SU-DHL-6 (cell line): ENCODE results near the gene SMTNL1.

Experiments used
- H2AFZ ChIP-seq: fragments of 200-600 bp; sonication (generic); 2 replicates; pipeline ENCODE4 v1.6.1; 2014; ENCODE audit warnings: low read depth, mild to moderate bottlenecking, moderate library complexity, mixed read lengths, antibody characterized with exemption, low read length; ENCODE audit not compliant: severe bottlenecking
- H3F3A ChIP-seq: fragments of 200-600 bp; shearing (Covaris generic); 2 replicates; pipeline ENCODE4 v1.6.0; 2016; ENCODE audit warnings: antibody characterized with exemption, mild to moderate bottlenecking; ENCODE audit not compliant: insufficient read depth
- H3K27ac ChIP-seq: fragments of 200-600 bp; sonication (generic); 2 replicates; pipeline ENCODE4 v1.5.1; 2016; ENCODE audit warnings: low read depth, mild to moderate bottlenecking, low read length, moderate library complexity, mixed read lengths
- H3K27me3 ChIP-seq: fragments of 200-600 bp; sonication (generic), shearing (Covaris generic); 2 replicates; pipeline ENCODE4 v1.6.0; 2014; ENCODE audit warnings: mild to moderate bottlenecking, low read length
- H3K36me3 ChIP-seq: fragments of 200-600 bp; sonication (generic); 2 replicates; pipeline ENCODE4 v1.6.1; 2014; ENCODE audit warnings: mild to moderate bottlenecking, low read length, mixed read lengths
- H3K4me2 ChIP-seq: fragments of 300-600, 200-600 bp; shearing (Covaris generic), sonication (generic); 2 replicates; pipeline ENCODE4 v1.6.0; 2014; ENCODE audit warnings: low read length, low read depth, mild to moderate bottlenecking; ENCODE audit not compliant: poor library complexity, severe bottlenecking
- H3K4me3 ChIP-seq: fragments of 200-600 bp; sonication (generic); 2 replicates; pipeline ENCODE4 v1.5.1; 2014; ENCODE audit warnings: antibody characterized with exemption, low read length, mild to moderate bottlenecking, mixed read lengths; ENCODE audit not compliant: insufficient read depth, poor library complexity, severe bottlenecking
- H3K79me2 ChIP-seq: fragments of 200-600 bp; sonication (generic); 2 replicates; pipeline ENCODE4 v1.6.1; 2014; ENCODE audit warnings: mild to moderate bottlenecking, low read length, moderate library complexity; ENCODE audit not compliant: insufficient read depth
- H3K9ac ChIP-seq: fragments of 200-600 bp; sonication (generic); 2 replicates; pipeline ENCODE4 v1.7.0; 2014; ENCODE audit warnings: mild to moderate bottlenecking, low read length
- H3K9me2 ChIP-seq: fragments of 200-600 bp; sonication (generic); replicated peaks from 2 replicates; pipeline ENCODE4 v1.6.1; 2014; ENCODE audit warnings: low read length; ENCODE audit not compliant: insufficient read depth
- H3K9me3 ChIP-seq: fragments of 200-600 bp; sonication (generic); 2 replicates; pipeline ENCODE4 v1.6.1; 2014; ENCODE audit warnings: low read length, mixed read lengths; ENCODE audit not compliant: insufficient read depth
- H4K20me1 ChIP-seq: fragments of 200-600 bp; sonication (generic); 2 replicates; pipeline ENCODE4 v1.6.1; 2014; ENCODE audit warnings: low read depth, mild to moderate bottlenecking, antibody characterized with exemption, low read length, moderate library complexity, mixed read lengths
- CTCF ChIP-seq: fragments of 200-600 bp; sonication (generic); IDR thresholded peaks from one replicate; pipeline ENCODE4 v1.5.1; 2017; ENCODE audit warnings: antibody characterized with exemption, mild to moderate bottlenecking, low read length, moderate library complexity; ENCODE audit not compliant: insufficient read depth, poor library complexity, severe bottlenecking
- EZH2phosphoT487 ChIP-seq: fragments of 200-600 bp; sonication (generic), shearing (Covaris generic); conservative IDR thresholded peaks from 2 replicates; pipeline ENCODE4 v1.6.1; 2018; ENCODE audit warnings: mild to moderate bottlenecking, antibody characterized with exemption, low read length, moderate library complexity, mixed read lengths

Gene SMTNL1

DNA sequence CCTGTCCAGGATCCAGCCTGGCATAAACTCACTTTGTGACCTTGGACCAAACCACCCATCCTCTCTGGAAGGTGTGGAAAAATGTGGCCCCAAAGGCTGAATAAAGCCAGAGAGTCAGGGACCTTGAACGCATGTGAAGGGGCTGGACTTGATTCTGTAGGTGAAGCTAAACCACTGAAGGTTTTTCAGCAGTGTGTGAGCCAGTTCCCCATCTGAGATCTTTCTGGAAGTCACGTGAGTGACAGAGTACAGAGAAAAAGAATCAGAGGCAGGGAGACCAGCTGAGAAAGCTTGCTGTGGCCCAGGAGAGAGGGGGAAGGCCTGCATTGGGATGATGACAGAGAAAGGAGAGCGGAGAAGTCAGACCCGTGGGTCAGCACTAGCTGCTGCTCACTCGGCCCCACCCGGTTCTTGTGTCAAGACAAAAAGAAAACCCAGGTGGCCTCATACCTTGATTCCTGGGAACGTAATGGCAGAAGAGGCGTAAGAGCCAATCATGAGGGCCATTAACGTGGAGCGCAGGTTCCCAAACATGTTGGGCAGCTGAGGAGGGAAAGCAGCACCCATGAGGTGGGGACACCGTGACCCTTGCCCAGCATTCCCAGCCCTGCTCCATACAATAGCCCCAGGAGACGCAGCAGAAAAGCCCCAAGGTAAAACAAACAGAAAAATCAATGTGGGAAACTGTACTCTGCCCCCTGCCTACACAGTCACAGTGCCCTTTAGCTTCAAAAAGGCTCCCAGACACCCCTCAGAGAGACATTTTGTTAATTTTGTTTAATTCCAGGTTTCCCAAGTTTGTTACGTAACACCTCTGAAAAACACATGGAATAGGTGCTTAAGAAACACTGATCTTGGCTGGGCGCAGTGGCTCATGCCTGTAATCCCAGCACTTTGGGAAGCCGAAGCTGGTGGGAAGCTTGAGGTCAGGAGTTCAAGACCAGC lies 39.8 kb upstream of the SMTNL1 start:
- no peaks in the 10 kb centered on the region for H3K9me3 ChIP-seq
- no peak overlapping the region for H3K9ac ChIP-seq
- no peaks in the 10 kb centered on the region for H3K36me3 ChIP-seq
- no peak overlapping the region for H3K4me3 ChIP-seq
- TF ChIP-seq EZH2phosphoT487, result no peak
- no peak for TF ChIP-seq CTCF
- H3K27ac ChIP-seq, result no peak overlapping the region
- no peaks in the 10 kb centered on the region for H3K27me3 ChIP-seq
- H3K4me2 ChIP-seq, result no peak overlapping the region
- no peaks in the 10 kb centered on the region for H3F3A ChIP-seq
- no peak overlapping the region for H2AFZ ChIP-seq
- H3K79me2 ChIP-seq, result no peaks in the 10 kb centered on the region
- H4K20me1 ChIP-seq, result no peaks in the 10 kb centered on the region
- no peaks in the 10 kb centered on the region for H3K9me2 ChIP-seq

DNA sequence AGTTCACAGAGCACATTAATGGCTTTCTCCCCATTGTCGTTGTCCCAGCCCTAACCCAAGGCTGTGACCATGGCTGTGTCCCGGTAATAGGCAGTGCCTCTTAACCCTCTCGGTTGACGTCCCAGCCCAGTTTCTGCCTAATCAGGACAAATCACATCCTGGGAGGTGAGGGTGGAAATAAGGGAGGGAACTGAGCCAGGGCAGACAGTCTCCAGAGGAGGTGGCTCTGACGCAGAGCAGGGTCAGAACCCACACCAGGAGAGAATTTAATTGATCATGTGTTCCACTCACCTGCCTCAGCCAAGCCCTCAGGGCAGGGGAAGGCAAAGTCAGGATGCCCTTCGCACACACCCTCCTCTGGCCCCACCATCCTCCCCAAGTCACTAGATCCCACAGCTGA lies 38.9 kb upstream of the SMTNL1 start:
- no peaks in the 10 kb centered on the region for H3K9me2 ChIP-seq
- H4K20me1 ChIP-seq, result no peaks in the 10 kb centered on the region
- H3K36me3 ChIP-seq, result no peaks in the 10 kb centered on the region
- no peak overlapping the region for H2AFZ ChIP-seq
- 0 out of 2 replicates have a peak, but pooled peaks cover 4% of the 10 kb centered on the region for H3K79me2 ChIP-seq
- H3K27ac ChIP-seq, result no peak overlapping the region
- no peaks in the 10 kb centered on the region for H3K27me3 ChIP-seq
- no peak overlapping the region for H3K4me3 ChIP-seq
- H3K4me2 ChIP-seq, result no peak overlapping the region
- H3F3A ChIP-seq, result no peaks in the 10 kb centered on the region
- H3K9ac ChIP-seq, result no peak overlapping the region
- no peaks in the 10 kb centered on the region for H3K9me3 ChIP-seq
- no peak for TF ChIP-seq EZH2phosphoT487
- TF ChIP-seq CTCF, result no peak

DNA sequence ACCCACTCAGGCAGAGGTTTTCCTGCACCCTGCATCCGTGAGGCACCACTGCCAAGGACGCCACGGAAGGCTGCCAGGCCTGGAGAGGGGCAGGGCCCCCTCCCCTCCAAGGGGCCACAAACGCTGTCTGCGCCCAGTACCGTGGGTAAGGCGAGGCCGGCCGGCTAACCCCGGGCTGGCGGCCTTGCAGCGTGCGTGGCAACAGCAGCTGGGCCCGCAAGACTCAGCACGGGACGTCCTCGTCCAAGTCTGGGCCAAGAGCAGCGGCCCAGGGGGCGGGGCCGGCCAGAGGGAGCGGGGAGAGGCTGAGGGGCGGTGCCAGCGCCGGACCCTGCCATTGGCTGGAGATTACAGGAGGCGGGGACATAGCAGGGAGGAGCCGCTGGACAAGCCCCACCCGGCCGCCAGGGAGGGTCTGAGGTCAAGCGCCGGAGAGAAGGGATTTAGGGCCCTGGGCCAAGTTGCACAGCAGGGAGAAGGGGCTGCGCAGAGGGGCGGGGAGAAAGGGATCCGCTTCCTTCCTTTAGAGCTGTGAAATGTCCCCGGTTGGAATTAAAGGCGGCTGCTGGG lies 37.9 kb upstream of the SMTNL1 start:
- TF ChIP-seq EZH2phosphoT487 (no peak), CTCF (no peak)
- Histone ChIP-seq H3K27ac (no peak overlapping the region), H3K27me3 (no peaks in the 10 kb centered on the region), H3K36me3 (no peaks in the 10 kb centered on the region), H4K20me1 (no peaks in the 10 kb centered on the region), H3K9ac (no peak overlapping the region), H3K4me3 (no peak overlapping the region), H3K9me2 (no peaks in the 10 kb centered on the region), H3K4me2 (no peak overlapping the region), H3K79me2 (peaks cover 8% of the 10 kb centered on the region; the same call in 1 of the 2 replicates), H2AFZ (no peak overlapping the region), H3K9me3 (no peaks in the 10 kb centered on the region), H3F3A (no peaks in the 10 kb centered on the region)
